Mammary epithelial cell (primary cell): ENCODE results near the gene ABCC3.

Experiments
- EZH2 ChIP-seq: IDR thresholded peaks from 2 replicates; pipeline ENCODE4 v1.6.1; 2012; ENCODE audit warnings: low read length, inconsistent platforms, borderline replicate concordance
- TF ChIP-seq, protein P1 (sequence below), 2 donors: IDR thresholded peaks in 1 of 2; conservative IDR thresholded peaks in 1 of 2; 2 replicates each; pipeline ENCODE4 v1.5.1; 2011 to 2012; ENCODE audit warnings: inconsistent platforms in 2 of 2, low read length in 2 of 2, mild to moderate bottlenecking in 2 of 2, control low read depth in 1 of 2, low read depth in 1 of 2; ENCODE audit not compliant: insufficient read depth in 1 of 2; ENCODE audit errors: extremely low read depth in 1 of 2

DNA sequence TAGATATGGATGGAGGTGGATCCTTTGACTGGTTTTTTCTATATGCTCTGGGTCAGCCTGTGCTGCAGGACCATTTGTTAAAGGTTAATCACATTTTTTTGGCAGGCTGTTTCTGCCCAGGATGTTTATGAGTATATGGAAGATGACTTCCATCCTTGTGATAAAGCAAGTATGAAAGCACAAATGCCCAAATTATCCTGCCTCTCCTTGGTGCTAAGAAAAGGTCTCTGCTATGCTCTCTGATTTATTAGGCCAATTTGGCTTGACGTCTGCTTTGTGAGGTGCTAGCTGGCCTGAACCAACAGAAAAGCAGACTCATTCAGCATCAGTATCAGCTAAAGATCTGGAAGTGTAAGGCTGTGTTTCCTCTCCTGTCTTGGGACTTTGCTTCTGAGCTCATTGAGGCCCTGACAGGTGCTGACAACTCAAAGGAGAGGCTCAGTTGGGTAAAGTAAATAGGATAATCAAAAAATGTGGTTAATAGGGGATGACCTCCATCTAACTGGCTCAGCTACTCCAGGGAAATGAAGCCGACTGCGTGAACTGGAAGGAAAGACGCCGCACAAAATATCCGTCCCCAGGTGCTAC, 57.9 kb downstream of the ABCC3 start:
- no peak for TF ChIP-seq EZH2
- TF ChIP-seq, protein P1, sequence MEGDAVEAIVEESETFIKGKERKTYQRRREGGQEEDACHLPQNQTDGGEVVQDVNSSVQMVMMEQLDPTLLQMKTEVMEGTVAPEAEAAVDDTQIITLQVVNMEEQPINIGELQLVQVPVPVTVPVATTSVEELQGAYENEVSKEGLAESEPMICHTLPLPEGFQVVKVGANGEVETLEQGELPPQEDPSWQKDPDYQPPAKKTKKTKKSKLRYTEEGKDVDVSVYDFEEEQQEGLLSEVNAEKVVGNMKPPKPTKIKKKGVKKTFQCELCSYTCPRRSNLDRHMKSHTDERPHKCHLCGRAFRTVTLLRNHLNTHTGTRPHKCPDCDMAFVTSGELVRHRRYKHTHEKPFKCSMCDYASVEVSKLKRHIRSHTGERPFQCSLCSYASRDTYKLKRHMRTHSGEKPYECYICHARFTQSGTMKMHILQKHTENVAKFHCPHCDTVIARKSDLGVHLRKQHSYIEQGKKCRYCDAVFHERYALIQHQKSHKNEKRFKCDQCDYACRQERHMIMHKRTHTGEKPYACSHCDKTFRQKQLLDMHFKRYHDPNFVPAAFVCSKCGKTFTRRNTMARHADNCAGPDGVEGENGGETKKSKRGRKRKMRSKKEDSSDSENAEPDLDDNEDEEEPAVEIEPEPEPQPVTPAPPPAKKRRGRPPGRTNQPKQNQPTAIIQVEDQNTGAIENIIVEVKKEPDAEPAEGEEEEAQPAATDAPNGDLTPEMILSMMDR (conservative IDR thresholded peaks at IDR 0.05 in 1 of 2, IDR thresholded peaks at IDR 0.05 in 1 of 2; ENCODE audit: extremely low read depth in 1 of 2, insufficient read depth in 1 of 2, low read depth in 1 of 2, low read length in 2 of 2), result no peak
